Psoas muscle (tissue), 8 donors: Measurements from ENCODE around the gene CFAP157. TPM values are rescaled to one million over a fixed set of nuclear protein-coding genes. Genes with fewer than 3 reads are reported as not detected.
A peak's percentile ranks its signal among the peaks of the same experiment; 100 is the strongest.

ENCODE experiments used
- ATAC-seq, 4 donors: fragments of 200-7000 bp; cut with Tn5 transposase; one replicate each; pipeline ENCODE4 v1.9.1; 2020; ENCODE audit warnings: moderate library complexity in 3 of 4, mild to moderate bottlenecking in 2 of 4
- DNase-seq, 2 donors: peaks; one replicate each; pipeline ENCODE4 v3.0.0-alpha.2; 2020
- H3K27ac ChIP-seq: fragments of 200-600 bp; one replicate; pipeline ENCODE4 v1.8.0; 2022
- H3K27me3 ChIP-seq, 3 donors: fragments of 200-600 bp in 1 of 3; one replicate each; pipeline versions ENCODE4 v1.6.1 to v1.8.0; 2013 to 2022; ENCODE audit warnings: low read length in 2 of 3, mild to moderate bottlenecking in 2 of 3, moderate library complexity in 1 of 3; ENCODE audit not compliant: insufficient read depth in 3 of 3
- H3K36me3 ChIP-seq, 2 donors: fragments of 200-600 bp in 1 of 2; one replicate each; pipeline versions ENCODE4 v1.6.1 to v1.8.0; 2013 to 2022; ENCODE audit warnings: low read depth in 1 of 2, mild to moderate bottlenecking in 1 of 2, moderate library complexity in 1 of 2; ENCODE audit not compliant: insufficient read depth in 1 of 2
- H3K4me1 ChIP-seq: fragments of 200-600 bp; one replicate; pipeline ENCODE4 v1.8.0; 2022
- H3K4me3 ChIP-seq: fragments of 200-600 bp; one replicate; pipeline ENCODE4 v1.8.0; 2022; ENCODE audit warnings: mild to moderate bottlenecking
- H3K9me3 ChIP-seq: fragments of 200-600 bp; one replicate; pipeline ENCODE4 v1.8.0; 2022
- CTCF ChIP-seq: fragments of 200-600 bp; IDR thresholded peaks from one replicate; pipeline ENCODE4 v1.8.0; 2022; ENCODE audit warnings: antibody characterized with exemption
- WGBS, 3 donors: extraction: QIAGEN DNeasy Blood & Tissue Kit; methylation state at CpG; one replicate each; pipeline versions ENCODE4 v1.1.6 to v1.1.7; 2013; 5-methylcytosine and 5-hydroxymethylcytosine counted together
- intact Hi-C, 2 donors: fragments of 100-400 bp; cut with DNase I; formaldehyde crosslinking; loops; one replicate each; pipeline versions ENCODE4 v1.11.0 to v1.14.2; 2022
- polyA plus RNA-seq, 3 donors: library from polyadenylated mRNA; stranded (reverse); fragments of 200-250 nt; gene quantifications; one replicate each; pipeline ENCODE4 v1.2.3, GENCODE V29; 2013
- total RNA-seq, 4 donors: library from RNA; stranded (reverse); fragmentation: NEBNext Ultra II Directional in 2 of 4; extraction: Animal tissue kit (Norgen Biotek cat#: 25700) in 2 of 4; gene quantifications; one replicate each; pipeline versions ENCODE4 v1.2.1 to v1.2.4, GENCODE V29; 2021 to 2023
- donor health status: healthy with polysubstance abuse.
- donor health status: DM: no; HTN: no; CAD: no; lungs with moderate emphysema.
- donor health status: Bipolar disorder and iron deficiency.
- donor health status: healthy.
- donor health status: DM: yes; HTN: yes; CAD: no.
- donor health status: DM: no; HTN: no; CAD: no.
- donor health status: DM: no; HTN: no; CAD: no.
- donor health status: DM: yes; HTN: yes; CAD: no.

Gene CFAP157
- total and polyA plus RNA-seq, 7 donors: 0.10 to 0.34 (median 0.23) TPM; not detected in 3

GRCh38 chr9:127722055-127722745 is 15.4 kb downstream of the CFAP157 start:
- WGBS, 3 donors: 74 to 83% (median 75%) methylated on average over 12 of the region's 12 CpGs
- no peak for ATAC-seq
- Histone ChIP-seq H3K4me1 (no peaks in the 10 kb centered on the region), H3K36me3 (no peaks in the 10 kb centered on the region), H3K4me3 (no peak overlapping the region), H3K27ac (no peak overlapping the region), H3K27me3 (no peaks in the 10 kb centered on the region), H3K9me3 (no peaks in the 10 kb centered on the region)
- TF ChIP-seq CTCF: no peak
- intact Hi-C loops: no loop called here
- no peak for DNase-seq

- 96 to 97% (median 97%) methylated on average over 11 to 13 of the region's 13 CpGs for WGBS, 3 donors
- Histone ChIP-seq H3K27ac (no peak overlapping the region), H3K9me3 (no peaks in the 10 kb centered on the region), H3K27me3 (no peaks in the 10 kb centered on the region), H3K36me3 (no peaks in the 10 kb centered on the region), H3K4me3 (no peak overlapping the region), H3K4me1 (no peaks in the 10 kb centered on the region)
- no peak for TF ChIP-seq CTCF
- DNase-seq: no peak
- ATAC-seq: no peak
- intact Hi-C loops: no loop called here
Measured at GRCh38 chr9:127723013-127723412, 16.2 kb downstream of the CFAP157 start.

GRCh38 chr9:127723444-127723843 is 16.7 kb downstream of the CFAP157 start:
- intact Hi-C loops: no loop called here
- no peaks in the 10 kb centered on the region for H3K9me3 ChIP-seq
- no peaks in the 10 kb centered on the region for H3K4me1 ChIP-seq
- ATAC-seq (no peak), DNase-seq (no peak)
- no peaks in the 10 kb centered on the region for H3K36me3 ChIP-seq
- H3K27me3 ChIP-seq: no peaks in the 10 kb centered on the region
- H3K4me3 ChIP-seq: no peak overlapping the region
- TF ChIP-seq CTCF: no peak
- no peak overlapping the region for H3K27ac ChIP-seq
- WGBS, 3 donors: 69 to 83% (median 81%) methylated on average over 5 of the region's 5 CpGs

GRCh38 chr9:127724012-127724411 is 17.2 kb downstream of the CFAP157 start:
- intact Hi-C loops: no loop called here
- Histone ChIP-seq H3K27me3 (no peaks in the 10 kb centered on the region), H3K27ac (no peak overlapping the region), H3K36me3 (no peaks in the 10 kb centered on the region), H3K4me3 (no peak overlapping the region), H3K4me1 (no peaks in the 10 kb centered on the region), H3K9me3 (no peaks in the 10 kb centered on the region)
- DNase-seq (peak in 1 of 2 donors; percentile 55), ATAC-seq (peak in 1 of 4 donors; percentile 36)
- 36 to 43% (median 36%) methylated on average over 23 of the region's 23 CpGs for WGBS, 3 donors
- TF ChIP-seq CTCF: no peak

GRCh38 chr9:127726871-127727270 is 20.1 kb downstream of the CFAP157 start:
- Histone ChIP-seq H3K9me3 (no peaks in the 10 kb centered on the region), H3K4me3 (no peak overlapping the region), H3K27me3 (no peaks in the 10 kb centered on the region), H3K4me1 (no peaks in the 10 kb centered on the region), H3K36me3 (peaks cover 0 to 13% of the 10 kb centered on the region in 2 donors), H3K27ac (no peak overlapping the region)
- DNase-seq (no peak), ATAC-seq (no peak)
- TF ChIP-seq CTCF: no peak
- 70 to 74% (median 73%) methylated on average over 8 of the region's 8 CpGs for WGBS, 3 donors
- intact Hi-C loops: no loop called here
